Stimulated activated CD8-positive, alpha-beta memory T cell treated with anti-CD3 and anti-CD28 coated beads, Interleukin-12 subunit alpha, Interleukin-12 subunit beta, amount 100 ng/mL, for 4 hours (primary cell): ENCODE results near the gene PCDHGB2.
"Not testable (repeated sequence)": the region's sequence is repeated elsewhere in the genome, so short reads cannot be mapped to it uniquely, and the experiment has no call there.

Experiments used
- DNase-seq: peaks from one replicate; pipeline ENCODE4 v3.0.0-alpha.2; 2020; ENCODE audit warnings: low read depth

PCDHGB2 gene

GRCh38 chr5:141384471-141385267, 24.9 kb downstream of the PCDHGB2 start:
- DNase-seq: no peak

GRCh38 chr5:141387557-141388311, 27.9 kb downstream of the PCDHGB2 start, which contains the start of gene PCDHGB4:
Gene PCDHGB4, plus strand, starts transcription at chr5:141387698. Its CDS starts 187 bp downstream, at chr5:141387885.
- not testable (repeated sequence) for DNase-seq

- no peak for DNase-seq
Observed at GRCh38 chr5:141388661-141389060, 28.9 kb downstream of the PCDHGB2 start.

GRCh38 chr5:141389153-141390042, 29.6 kb downstream of the PCDHGB2 start:
- no peak for DNase-seq

- DNase-seq: no peak
Observed at GRCh38 chr5:141392429-141393198, 32.8 kb downstream of the PCDHGB2 start, which contains the start of gene PCDHGA8. Gene PCDHGA8, plus strand, starts transcription at chr5:141392633. Its CDS starts 181 bp downstream, at chr5:141392814.

DNA sequence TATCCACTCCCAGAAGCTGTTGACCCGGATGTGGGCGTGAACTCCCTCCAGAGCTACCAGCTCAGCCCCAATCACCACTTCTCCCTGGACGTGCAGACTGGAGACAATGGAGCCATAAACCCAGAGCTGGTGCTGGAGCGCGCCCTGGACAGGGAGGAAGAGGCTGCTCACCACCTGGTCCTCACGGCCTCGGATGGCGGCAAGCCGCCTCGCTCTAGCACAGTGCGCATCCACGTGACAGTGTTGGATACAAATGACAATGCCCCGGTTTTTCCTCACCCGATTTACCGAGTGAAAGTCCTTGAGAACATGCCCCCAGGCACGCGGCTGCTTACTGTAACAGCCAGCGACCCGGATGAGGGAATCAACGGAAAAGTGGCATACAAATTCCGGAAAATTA, 33.5 kb downstream of the PCDHGB2 start:
- no peak for DNase-seq

DNA sequence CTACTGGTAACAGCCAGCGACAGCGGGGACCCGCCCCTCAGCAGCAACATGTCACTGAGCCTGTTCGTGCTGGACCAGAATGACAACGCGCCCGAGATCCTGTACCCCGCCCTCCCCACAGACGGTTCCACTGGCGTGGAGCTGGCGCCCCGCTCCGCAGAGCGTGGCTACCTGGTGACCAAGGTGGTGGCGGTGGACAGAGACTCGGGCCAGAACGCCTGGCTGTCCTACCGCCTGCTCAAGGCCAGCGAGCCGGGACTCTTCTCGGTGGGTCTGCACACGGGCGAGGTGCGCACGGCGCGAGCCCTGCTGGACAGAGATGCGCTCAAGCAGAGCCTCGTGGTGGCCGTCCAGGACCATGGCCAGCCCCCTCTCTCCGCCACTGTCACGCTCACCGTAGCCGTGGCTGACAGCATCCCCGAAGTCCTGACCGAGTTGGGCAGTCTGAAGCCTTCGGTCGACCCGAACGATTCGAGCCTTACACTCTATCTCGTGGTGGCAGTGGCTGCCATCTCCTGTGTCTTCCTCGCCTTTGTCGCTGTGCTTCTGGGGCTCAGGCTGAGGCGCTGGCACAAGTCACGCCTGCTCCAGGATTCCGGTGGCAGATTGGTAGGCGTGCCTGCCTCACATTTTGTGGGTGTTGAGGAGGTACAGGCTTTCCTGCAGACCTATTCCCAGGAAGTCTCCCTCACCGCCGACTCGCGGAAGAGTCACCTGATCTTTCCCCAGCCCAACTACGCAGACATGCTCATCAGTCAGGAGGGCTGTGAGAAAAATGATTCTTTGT, 34.8 kb downstream of the PCDHGB2 start:
- not testable (repeated sequence) for DNase-seq

DNA sequence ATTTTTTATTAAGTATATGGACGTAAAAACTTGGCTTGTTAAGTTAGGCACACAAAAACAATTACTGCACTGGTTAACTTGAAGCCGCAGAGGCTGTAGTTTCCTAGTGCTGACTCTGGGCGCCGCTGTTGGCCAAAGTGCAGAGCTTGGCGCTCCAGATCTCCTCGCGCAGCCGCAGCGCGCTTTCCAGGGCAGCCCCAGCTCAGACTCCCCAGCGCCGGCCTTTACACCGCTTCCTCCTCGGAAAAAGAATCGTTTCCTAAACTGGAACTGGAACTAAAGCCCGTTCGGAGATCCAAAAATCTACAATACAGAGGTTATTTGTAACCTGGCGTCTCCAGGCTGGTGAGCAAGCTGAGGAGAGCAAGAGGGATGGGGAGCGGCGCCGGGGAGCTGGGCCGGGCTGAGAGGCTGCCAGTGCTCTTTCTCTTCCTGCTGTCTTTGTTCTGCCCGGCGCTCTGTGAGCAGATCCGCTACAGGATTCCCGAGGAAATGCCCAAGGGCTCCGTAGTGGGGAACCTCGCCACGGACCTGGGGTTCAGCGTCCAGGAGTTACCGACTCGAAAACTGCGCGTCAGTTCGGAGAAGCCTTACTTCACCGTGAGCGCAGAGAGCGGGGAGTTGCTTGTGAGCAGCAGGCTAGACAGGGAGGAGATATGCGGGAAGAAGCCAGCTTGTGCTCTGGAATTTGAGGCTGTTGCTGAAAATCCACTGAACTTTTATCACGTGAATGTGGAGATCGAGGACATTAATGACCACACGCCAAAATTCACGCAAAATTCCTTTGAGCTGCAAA, 38.2 kb downstream of the PCDHGB2 start, which contains the start of gene PCDHGB5:
PCDHGB5 (plus strand) TSS at position 192 of the 796 bp plus-strand sequence; CDS start at position 373, 181 bp downstream.
- DNase-seq: not testable (repeated sequence)

DNA sequence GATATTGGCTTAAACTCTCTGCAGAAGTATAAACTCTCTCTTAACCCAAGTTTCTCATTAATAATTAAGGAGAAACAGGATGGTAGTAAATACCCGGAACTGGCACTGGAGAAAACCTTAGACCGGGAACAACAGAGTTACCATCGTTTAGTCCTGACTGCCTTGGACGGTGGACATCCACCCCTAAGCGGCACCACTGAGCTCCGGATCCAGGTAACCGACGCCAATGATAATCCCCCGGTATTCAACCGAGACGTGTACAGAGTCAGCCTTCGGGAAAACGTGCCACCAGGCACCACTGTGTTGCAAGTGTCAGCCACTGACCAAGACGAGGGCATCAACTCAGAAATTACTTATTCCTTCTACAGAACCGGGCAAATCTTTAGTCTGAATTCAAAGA, 38.8 kb downstream of the PCDHGB2 start:
- no peak for DNase-seq

DNA sequence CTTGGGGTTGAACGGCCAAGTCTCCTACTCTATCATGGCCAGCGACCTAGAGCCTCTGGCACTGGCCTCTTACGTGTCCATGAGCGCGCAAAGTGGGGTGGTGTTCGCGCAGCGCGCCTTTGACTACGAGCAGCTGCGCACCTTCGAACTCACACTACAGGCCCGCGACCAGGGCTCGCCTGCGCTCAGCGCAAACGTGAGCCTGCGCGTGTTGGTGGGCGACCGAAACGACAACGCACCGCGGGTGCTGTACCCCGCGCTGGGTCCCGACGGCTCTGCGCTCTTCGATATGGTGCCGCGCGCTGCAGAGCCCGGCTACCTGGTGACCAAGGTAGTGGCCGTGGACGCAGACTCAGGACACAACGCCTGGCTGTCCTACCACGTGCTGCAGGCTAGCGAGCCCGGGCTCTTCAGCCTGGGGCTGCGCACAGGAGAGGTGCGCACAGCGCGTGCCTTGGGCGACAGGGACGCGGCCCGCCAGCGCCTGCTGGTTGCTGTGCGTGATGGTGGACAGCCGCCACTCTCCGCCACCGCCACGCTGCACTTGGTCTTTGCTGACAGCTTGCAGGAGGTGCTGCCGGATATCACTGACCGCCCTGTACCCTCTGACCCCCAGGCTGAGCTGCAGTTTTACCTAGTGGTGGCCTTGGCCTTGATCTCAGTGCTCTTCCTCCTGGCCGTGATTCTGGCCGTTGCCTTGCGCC, 39.9 kb downstream of the PCDHGB2 start:
- no peak for DNase-seq

DNA sequence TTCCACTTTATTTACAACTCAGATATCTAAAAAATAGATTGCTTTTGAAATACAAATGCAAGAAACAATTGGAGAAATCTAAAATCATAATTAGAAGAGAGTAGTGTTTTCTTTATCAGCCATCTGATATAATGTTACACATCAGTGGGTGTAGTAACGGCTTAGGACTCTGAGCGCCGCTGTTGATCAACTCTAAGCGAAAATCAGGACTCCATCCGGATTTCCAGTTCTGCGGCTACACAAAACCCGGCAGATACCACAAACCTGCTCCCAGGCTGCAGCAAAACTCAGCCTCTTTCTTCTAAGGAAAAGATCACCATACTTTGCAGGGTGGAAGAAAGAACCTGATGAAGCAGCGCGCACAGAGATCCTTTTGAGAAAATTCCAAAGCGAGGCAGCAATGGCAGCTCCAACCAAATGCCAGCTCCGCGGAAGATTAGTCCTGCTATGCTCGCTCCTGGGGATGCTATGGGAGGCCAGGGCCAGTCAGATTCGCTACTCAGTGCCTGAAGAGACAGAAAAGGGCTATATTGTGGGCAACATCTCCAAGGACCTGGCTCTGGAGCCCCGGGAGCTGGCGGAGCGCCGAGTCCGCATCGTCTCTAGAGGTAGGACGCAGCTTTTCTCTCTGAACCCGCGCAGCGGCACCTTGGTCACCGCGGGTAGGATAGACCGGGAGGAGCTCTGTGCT, 42.9 kb downstream of the PCDHGB2 start, which contains the start of gene PCDHGA9:
PCDHGA9 (plus strand) TSS at position 226 of the 691 bp plus-strand sequence; CDS start at position 401, 175 bp downstream.
- no peak for DNase-seq

DNA sequence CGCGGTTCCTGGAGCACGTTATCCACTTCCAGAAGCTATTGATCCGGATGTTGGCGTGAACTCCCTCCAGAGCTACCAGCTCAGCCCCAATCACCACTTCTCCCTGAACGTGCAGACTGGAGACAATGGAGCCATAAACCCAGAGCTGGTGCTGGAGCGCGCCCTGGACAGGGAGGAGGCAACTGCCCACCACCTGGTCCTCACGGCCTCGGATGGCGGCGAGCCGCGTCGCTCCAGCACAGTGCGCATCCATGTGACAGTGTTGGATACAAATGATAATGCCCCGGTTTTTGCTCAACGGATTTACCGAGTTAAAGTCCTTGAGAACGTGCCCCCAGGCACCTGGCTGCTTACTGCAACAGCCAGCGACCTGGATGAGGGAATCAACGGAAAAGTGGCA, 43.6 kb downstream of the PCDHGB2 start:
- no peak for DNase-seq

DNA sequence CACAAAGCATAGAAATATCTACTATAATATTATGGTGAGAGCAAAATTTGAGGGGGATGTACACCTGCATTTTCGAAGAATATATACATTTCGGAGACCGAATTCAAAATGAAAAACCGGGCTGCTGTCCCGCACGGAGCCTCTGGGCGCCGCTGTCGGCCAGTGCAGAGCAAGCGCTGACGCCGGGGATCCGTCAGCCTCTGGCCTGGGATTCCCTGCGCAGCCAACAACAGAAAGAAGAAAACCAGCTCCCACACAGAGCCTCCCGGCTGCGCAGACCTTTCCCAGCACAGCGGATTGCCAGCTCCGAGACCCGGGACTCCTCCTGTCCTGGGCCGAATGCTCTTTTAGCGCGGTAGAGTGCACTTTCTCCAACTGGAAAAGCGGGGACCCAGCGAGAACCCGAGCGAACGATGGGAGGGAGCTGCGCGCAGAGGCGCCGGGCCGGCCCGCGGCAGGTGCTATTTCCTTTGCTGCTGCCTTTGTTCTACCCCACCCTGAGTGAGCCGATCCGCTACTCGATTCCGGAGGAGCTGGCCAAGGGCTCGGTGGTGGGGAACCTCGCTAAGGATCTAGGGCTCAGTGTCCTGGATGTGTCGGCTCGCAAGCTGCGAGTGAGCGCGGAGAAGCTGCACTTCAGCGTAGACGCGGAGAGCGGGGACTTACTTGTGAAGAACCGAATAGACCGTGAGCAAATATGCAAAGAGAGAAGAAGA, 48.2 kb downstream of the PCDHGB2 start, which contains the start of gene PCDHGB6:
PCDHGB6 (plus strand) TSS at position 232 of the 716 bp plus-strand sequence; CDS start at position 414, 182 bp downstream.
- DNase-seq: not testable (repeated sequence)

- no peak for DNase-seq
Observed at GRCh38 chr5:141409598-141410306, 50.0 kb downstream of the PCDHGB2 start.

GRCh38 chr5:141411575-141411974, 51.8 kb downstream of the PCDHGB2 start:
- no peak for DNase-seq
